ENCODE results near the gene PTPN12.
"Not testable (repeated sequence)": the region's sequence is repeated elsewhere in the genome, so short reads cannot be mapped to it uniquely, and the experiment has no call there.

The PTPN12 gene

DNA sequence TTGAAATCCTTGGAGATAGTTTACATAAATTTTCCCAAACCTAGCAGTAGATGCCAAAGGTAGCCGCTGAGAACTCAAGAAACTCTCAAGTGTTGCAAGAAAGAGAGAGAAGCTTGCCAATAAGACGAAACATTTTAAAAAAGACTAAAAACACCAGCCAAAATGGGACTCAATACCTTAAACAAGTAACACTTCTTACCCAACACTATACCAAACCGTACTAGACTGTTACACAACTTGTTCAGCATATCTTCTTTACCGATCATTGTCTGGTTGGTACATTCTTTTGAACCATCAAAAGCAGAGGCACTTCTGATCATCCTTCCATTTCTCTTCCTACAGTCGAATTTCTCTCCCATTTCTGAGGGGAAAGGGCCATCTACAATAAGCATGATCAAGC lies 4.8 kb upstream of the PTPN12 start:
- Mint-ChIP-seq H3K4me1 (peaks cover 21% of the 10 kb centered on the region), H3K27ac (no peak overlapping the region), H3K9me3 (no peaks in the 10 kb centered on the region), H3K4me3 (no peak overlapping the region), H3K36me3 (no peaks in the 10 kb centered on the region), H3K27me3 (no peaks in the 10 kb centered on the region)

DNA sequence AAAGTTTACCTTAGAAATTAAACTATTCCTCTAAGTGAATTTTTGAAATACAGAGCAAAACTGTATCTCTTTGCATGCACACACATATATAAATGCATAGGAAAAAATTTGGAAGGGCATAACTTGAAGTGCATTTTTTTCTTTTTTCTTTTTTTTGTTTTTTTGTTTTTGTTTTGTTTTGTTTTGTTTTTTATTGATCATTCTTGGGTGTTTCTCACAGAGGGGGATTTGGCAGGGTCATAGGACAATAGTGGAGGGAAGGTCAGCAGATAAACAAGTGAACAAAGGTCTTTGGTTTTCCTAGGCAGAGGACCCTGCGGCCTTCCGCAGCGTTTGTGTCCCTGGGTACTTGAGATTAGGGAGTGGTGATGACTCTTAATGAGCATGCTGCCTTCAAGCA lies 4.4 kb upstream of the PTPN12 start:
- H3K4me1 Mint-ChIP-seq = peaks cover 21% of the 10 kb centered on the region
- not testable (repeated sequence) for H3K36me3 Mint-ChIP-seq, H3K9me3 Mint-ChIP-seq, H3K27me3 Mint-ChIP-seq, H3K4me3 Mint-ChIP-seq, H3K27ac Mint-ChIP-seq

DNA sequence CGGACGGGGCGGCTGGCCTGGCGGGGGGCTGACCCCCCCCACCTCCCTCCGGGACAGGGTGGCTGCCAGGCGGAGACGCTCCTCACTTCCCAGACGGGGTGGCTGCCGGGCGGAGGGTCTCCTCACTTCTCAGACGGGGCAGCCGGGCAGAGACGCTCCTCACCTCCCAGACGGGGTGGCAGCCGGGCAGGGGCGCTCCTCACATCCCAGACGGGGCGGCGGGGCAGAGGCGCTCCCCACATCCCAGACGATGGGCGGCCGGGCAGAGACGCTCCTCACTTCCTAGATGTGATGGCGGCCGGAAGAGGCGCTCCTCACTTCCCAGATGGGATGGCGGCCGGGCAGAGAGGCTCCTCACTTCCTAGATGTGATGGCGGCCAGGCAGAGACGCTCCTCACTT lies 3.0 kb upstream of the PTPN12 start:
- H3K4me1 Mint-ChIP-seq = peaks cover 18% of the 10 kb centered on the region
- H3K36me3 Mint-ChIP-seq, H3K9me3 Mint-ChIP-seq, H3K4me3 Mint-ChIP-seq, H3K27me3 Mint-ChIP-seq, H3K27ac Mint-ChIP-seq: not testable (repeated sequence)

DNA sequence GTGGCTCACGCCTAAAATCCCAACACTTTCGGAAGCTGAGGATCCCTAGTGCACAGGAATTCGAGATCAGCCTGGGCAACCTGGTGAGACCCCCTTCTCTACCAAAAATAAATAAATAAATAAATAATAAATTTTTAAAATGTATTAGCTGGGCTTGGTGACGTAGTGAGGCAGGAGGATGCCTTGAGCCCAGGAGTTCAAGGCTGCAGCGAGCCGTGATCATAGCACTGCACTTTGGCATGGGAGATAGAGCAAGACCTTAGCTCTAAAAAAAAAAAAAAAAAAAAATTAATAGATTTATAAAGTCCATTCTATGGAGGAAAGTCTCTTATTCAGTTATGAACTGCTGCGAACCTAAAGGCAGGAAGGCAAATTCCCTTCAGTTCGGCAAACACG lies 1.1 kb upstream of the PTPN12 start:
- Mint-ChIP-seq H3K27ac (no peak overlapping the region), H3K4me1 (peaks cover 19% of the 10 kb centered on the region), H3K27me3 (no peaks in the 10 kb centered on the region), H3K36me3 (no peaks in the 10 kb centered on the region), H3K4me3 (peak overlapping the region; percentile 96), H3K9me3 (no peaks in the 10 kb centered on the region)

DNA sequence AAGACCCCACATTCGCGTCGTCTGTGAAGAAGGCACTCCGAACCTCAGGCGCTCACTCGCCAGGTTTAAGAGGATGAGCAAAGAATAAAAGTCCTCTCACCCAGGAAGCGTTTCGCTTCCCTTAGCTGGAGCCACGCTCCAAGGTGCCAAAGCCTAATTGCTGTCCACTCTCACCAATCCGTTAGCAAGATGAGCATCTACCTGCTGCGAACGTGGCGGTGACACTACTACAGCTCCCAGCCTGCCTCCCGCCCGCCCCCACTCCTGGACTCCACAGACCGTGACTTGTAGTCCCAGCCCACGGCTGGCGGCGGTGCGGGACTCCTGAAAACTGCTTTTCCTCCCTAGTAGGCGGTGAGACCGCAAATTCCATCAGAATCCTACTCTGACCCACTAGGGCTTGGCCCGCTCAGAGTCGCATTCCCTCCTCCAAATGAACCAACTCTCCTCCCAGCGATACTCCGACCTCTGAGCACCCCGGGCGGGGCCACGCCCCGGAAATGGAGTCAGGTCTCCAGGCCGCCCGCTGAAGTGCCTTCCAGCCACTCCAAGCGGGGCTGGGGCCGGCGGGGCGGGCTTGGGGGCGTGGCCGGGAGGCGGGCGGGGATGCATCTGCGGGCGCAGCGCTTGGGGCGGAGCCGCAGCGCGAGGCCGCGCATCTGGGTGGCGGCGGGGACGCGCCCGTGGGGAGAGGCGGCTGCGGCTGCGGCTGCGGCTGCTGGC lies 521 bp upstream of the PTPN12 start:
- peaks cover 18% of the 10 kb centered on the region for H3K4me1 Mint-ChIP-seq
- H3K36me3 Mint-ChIP-seq = no peaks in the 10 kb centered on the region
- H3K27me3 Mint-ChIP-seq = no peaks in the 10 kb centered on the region
- no peaks in the 10 kb centered on the region for H3K9me3 Mint-ChIP-seq
- H3K27ac Mint-ChIP-seq = peak overlapping the region; percentile 84
- H3K4me3 Mint-ChIP-seq = peak overlapping the region; percentile 96

DNA sequence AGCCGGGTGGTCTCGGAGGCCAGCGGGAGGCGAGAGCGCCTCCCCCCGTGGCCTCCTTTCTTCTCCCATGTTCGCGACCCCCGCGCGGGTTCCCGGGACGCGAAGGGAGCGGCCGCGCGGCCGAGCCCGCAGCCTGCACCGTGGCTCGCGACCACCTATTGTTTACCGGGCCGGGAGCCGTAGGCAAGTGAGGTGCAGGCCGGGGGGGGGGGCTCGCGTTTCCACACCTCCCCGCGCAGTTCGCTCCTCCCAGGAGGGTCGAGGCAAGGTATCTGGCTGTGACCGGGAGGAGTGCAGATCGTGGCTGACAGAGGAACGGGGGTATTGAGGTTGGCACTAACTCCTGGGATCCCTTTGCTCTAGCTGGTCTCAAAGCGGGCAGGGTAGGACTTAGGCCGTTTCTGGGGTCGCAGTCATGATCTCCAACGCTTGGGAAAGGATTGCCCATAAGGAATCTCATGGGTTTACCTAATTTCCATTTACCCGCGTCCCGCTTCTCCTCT lies 734 bp downstream of the PTPN12 start:
- Mint-ChIP-seq H3K4me1 (peaks cover 26% of the 10 kb centered on the region), H3K4me3 (peak overlapping the region; percentile 87), H3K9me3 (no peaks in the 10 kb centered on the region), H3K27me3 (no peaks in the 10 kb centered on the region), H3K36me3 (no peaks in the 10 kb centered on the region), H3K27ac (peak overlapping the region; percentile 25)

DNA sequence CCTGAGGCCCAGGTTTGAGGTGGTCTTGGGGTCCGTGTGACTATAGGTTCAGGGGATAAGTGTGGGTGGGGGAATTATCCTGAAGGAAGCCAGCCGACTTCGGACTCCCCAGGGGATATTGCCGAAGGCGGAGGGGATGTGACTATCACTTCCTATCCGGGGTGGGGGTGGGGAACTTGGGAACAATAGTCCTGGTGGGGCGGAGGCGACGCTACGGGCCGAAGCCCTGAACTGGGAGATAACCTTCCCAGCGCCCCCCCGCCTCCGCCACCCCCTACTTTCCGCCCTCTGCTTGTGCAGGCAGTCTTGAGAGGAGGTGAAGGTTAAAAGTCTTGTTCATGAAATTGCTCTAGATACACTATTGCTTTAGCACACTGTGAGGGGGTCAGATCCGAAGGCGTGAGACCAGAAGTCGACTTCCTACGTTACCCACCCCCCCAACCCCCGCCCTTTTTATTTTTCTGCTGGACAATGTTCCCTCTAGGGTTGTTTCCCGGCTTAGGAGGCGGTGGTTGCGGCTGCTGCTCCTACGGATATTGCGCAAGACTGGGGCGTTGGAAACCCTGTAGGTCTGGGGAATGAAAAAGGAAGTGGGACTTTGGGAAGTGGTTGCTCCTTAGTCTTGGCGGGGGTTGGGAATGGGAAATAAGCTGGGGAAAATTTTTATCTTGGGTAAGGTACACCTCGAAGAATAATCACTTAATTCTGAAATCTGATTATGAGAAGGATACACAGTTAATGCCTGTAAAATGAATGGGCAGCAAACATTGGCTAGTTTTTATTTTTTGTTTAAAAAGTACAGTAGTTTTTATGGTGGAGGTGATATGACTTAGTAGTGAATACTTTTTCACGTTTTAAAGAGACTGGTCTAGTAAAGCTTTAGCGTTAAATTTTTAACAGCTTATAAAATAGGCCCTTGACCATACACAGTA lies 1.5 kb downstream of the PTPN12 start:
- peak overlapping the region; percentile 87 for H3K4me3 Mint-ChIP-seq
- no peaks in the 10 kb centered on the region for H3K36me3 Mint-ChIP-seq
- no peaks in the 10 kb centered on the region for H3K27me3 Mint-ChIP-seq
- H3K4me1 Mint-ChIP-seq = peaks cover 31% of the 10 kb centered on the region
- no peak overlapping the region for H3K27ac Mint-ChIP-seq
- H3K9me3 Mint-ChIP-seq = no peaks in the 10 kb centered on the region

DNA sequence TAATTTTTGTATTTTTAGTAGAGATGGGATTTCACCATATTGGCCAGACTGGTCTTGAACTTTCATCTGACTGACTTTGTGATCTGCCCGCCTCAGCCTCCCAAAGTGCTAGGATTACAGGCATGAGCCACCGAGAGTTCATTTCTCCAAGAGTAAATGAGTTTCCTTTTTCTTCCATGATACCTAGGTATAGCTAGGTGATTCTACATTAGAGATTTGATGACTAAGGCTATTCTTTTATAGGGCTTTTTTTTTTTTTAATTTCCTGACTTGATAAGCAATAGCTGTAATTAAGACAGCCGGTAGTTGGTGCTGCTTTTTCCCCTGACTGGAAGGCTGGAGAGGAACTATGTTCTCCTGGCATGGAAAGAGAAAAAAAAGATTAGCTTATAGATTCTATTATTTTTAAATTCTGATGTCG lies 3.3 kb downstream of the PTPN12 start:
- Mint-ChIP-seq H3K9me3 (no peaks in the 10 kb centered on the region), H3K4me3 (no peak overlapping the region), H3K27me3 (no peaks in the 10 kb centered on the region), H3K36me3 (no peaks in the 10 kb centered on the region), H3K27ac (no peak overlapping the region), H3K4me1 (peaks cover 40% of the 10 kb centered on the region)

DNA sequence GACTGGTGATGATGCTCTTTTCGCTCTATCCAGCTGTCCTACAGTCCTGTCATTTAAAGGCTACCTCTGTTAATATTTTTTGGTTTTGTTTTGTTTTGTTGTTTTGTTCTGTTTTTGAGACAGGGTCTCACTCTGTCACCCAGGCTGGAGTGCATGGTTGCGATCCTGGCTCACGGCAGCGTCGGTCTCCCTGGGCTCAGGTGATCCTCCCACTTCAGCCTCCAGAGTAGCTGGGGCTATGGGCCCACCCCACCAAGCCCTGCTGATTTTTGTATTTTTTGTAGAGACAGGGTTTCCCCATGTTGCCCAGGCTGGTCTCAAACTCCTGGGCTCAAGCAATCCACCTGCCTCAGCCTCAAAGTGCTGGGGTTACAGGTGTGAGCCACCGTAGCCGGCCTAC lies 3.9 kb downstream of the PTPN12 start:
- not testable (repeated sequence) for H3K9me3 Mint-ChIP-seq
- peak overlapping the region; percentile 6 for H3K4me3 Mint-ChIP-seq
- peak overlapping the region; percentile 89 for H3K27ac Mint-ChIP-seq

DNA sequence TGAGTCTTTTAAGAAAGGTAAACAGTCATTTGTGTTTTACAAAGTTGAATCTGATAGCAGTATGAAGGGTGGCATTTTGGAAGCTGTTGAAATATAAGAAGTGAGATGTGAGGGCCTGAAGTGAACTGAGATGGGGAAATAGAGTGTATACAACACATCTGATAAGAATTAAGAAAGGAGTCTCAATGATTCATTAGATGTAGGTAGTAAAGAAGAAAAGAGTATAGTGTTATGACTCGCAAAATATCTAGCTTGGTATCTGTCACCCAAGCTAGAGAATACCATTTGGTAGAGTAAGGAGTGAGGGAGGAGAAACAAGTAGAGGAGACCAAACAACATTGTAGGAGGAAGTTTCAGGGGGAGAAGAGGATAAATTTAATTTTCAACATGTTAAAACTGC lies 5.3 kb downstream of the PTPN12 start:
- Mint-ChIP-seq H3K9me3 (no peaks in the 10 kb centered on the region), H3K4me3 (no peak overlapping the region), H3K36me3 (no peaks in the 10 kb centered on the region), H3K4me1 (peaks cover 38% of the 10 kb centered on the region), H3K27ac (peak overlapping the region; percentile 37), H3K27me3 (no peaks in the 10 kb centered on the region)

More for the DNA sequence above, 3.9 kb downstream of the PTPN12 start:
- not testable (repeated sequence) for H3K27me3 Mint-ChIP-seq, H3K36me3 Mint-ChIP-seq
- H3K4me1 Mint-ChIP-seq = peaks cover 36% of the 10 kb centered on the region

DNA sequence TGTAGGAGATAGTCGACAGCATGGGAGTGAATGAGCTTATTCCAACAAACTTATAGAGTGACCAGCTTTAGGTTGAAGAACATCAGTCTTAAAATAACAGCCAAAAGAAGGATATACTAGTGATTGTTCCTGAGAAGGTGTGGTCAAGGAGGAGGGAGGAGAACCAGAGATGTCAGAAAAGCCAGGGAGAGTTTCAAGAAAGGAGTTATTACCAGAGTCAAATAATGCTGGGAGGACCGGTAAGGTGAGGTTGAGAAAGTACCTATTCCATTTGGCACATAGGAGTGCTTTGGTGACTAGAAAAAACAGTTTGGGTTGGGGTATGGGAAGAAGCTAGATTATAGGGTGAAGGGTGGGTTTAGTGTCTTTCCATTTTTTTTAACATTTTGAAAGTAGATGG lies 5.8 kb downstream of the PTPN12 start:
- no peaks in the 10 kb centered on the region for H3K9me3 Mint-ChIP-seq
- H3K4me3 Mint-ChIP-seq = no peak overlapping the region
- peaks cover 43% of the 10 kb centered on the region for H3K4me1 Mint-ChIP-seq
- no peaks in the 10 kb centered on the region for H3K36me3 Mint-ChIP-seq
- H3K27ac Mint-ChIP-seq = no peak overlapping the region
- H3K27me3 Mint-ChIP-seq = no peaks in the 10 kb centered on the region

DNA sequence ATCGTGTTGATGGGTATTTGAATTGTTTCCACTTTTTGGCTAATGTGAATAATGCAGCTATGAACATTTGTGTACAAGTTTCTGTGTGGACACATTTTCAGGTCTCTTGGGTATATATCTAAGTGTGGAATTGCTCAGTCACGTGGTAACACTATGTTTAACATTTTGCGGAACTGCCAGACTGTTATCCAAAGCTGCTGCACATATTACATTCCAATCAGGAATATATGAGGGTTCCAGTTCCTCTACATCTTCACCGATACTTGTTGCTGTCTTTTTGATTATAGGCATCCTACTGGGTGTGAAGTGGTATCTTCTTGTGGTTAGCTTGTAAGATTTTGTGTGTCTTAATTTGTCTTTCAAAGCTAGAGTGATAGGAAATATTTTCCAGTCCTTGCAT lies 6.8 kb downstream of the PTPN12 start:
- no peaks in the 10 kb centered on the region for H3K9me3 Mint-ChIP-seq
- H3K4me3 Mint-ChIP-seq = no peak overlapping the region
- no peaks in the 10 kb centered on the region for H3K36me3 Mint-ChIP-seq
- no peak overlapping the region for H3K27ac Mint-ChIP-seq
- no peaks in the 10 kb centered on the region for H3K27me3 Mint-ChIP-seq
- peaks cover 48% of the 10 kb centered on the region for H3K4me1 Mint-ChIP-seq

DNA sequence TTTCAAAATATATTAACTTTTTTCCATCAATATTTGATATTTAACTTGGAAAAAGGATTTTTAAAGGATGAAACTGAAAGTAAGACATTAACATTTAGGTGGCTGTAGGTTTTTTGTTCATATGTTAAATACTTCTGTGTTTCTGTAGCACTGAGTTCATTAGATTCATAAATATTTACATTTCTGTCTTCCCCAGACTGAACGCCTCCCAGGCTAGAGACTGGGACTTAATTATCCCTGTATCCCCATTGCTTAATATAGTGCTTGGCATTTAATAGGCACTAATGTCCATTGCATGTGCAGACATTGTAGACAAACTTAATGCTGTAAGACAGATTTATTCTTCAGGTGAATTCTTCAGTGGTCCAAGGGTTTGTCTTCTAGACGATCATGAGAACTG lies 7.4 kb downstream of the PTPN12 start:
- Mint-ChIP-seq H3K4me3 (no peak overlapping the region), H3K9me3 (no peaks in the 10 kb centered on the region), H3K4me1 (peaks cover 49% of the 10 kb centered on the region), H3K27me3 (no peaks in the 10 kb centered on the region), H3K36me3 (no peaks in the 10 kb centered on the region), H3K27ac (no peak overlapping the region)

DNA sequence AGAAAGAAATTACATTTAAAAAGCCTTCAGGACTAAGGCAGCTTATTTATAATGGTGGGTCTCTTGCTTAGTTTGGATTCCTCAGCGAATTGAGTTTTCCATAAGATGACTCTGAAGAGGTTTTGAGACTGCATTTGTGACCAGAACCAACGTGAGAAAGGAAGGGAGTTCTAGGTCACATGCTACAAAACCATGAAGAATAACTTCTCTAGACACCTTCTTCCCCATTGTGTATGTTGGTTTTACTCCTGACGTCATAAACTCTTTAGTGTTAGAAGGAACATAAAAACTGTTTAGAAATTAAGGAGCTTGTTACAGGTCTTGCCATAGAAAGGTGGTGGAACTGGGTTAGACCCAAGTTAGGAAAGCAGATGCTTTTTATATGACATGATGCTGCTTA lies 11.1 kb downstream of the PTPN12 start:
- peaks cover 2% of the 10 kb centered on the region for H3K36me3 Mint-ChIP-seq
- H3K27ac Mint-ChIP-seq = no peak overlapping the region
- H3K4me3 Mint-ChIP-seq = no peak overlapping the region
- peaks cover 47% of the 10 kb centered on the region for H3K4me1 Mint-ChIP-seq
- H3K9me3 Mint-ChIP-seq = no peaks in the 10 kb centered on the region
- no peaks in the 10 kb centered on the region for H3K27me3 Mint-ChIP-seq

DNA sequence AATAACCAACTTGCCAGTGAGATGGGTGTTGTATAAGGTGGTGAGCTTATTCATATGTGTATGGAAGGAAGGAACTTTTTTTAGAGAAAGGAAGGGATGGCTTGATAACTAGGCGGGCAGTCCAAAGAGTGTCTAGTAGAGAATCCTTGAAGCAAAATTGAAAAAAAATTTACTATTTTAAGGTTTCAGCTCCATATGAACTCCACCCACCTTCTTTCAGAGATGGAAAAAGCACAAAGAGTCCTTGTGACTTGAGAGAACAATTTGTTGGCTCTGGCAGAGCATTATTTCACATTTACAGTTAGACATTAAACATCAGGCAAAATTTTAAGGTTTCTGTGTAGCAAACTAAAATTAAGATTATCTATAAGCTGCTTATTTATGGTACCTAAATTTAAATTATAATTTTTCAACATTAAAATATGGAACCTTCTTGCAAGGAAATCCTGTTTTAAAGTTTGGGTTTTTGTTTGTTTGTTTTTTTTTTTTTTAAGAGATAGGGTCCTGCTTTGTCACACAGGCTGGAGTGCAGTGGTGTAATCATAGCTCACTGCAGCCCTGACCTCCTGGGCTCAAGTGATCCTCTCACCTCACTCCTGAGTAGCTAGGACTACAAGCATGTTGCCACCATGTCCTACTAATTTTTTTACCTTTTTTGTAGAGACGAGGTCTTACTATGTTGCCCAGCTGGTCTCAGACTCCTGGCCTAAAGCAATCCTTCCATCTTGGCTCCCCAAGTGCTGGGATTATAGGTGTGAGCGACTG lies 12.2 kb downstream of the PTPN12 start:
- H3K4me1 Mint-ChIP-seq = peaks cover 39% of the 10 kb centered on the region
- no peaks in the 10 kb centered on the region for H3K27me3 Mint-ChIP-seq
- H3K9me3 Mint-ChIP-seq = no peaks in the 10 kb centered on the region
- H3K27ac Mint-ChIP-seq = no peak overlapping the region
- no peak overlapping the region for H3K4me3 Mint-ChIP-seq
- peaks cover 4% of the 10 kb centered on the region for H3K36me3 Mint-ChIP-seq
